GM19238 (cell line): ENCODE data around the gene GPR179.

Source experiments
- DNase-seq: peaks from one replicate; pipeline ENCODE4 v3.0.0; 2011; ENCODE audit warnings: low spot score; ENCODE audit not compliant: insufficient read length

GPR179 gene

GRCh38 chr17:38342886-38343607, 709 bp downstream of the GPR179 start:
- DNase-seq: no peak

GRCh38 chr17:38341035-38341721, 2.6 kb downstream of the GPR179 start:
- no peak for DNase-seq

- DNase-seq: no peak
Observed at GRCh38 chr17:38339891-38340290, 3.9 kb downstream of the GPR179 start.

GRCh38 chr17:38338535-38338934, 5.2 kb downstream of the GPR179 start:
- DNase-seq: no peak

GRCh38 chr17:38338053-38338452, 5.7 kb downstream of the GPR179 start:
- no peak for DNase-seq

- no peak for DNase-seq
Observed at GRCh38 chr17:38336838-38337237, 6.9 kb downstream of the GPR179 start.

GRCh38 chr17:38334480-38335364, 9.0 kb downstream of the GPR179 start:
- DNase-seq: no peak

- DNase-seq: no peak
Observed at GRCh38 chr17:38333635-38334295, 10.0 kb downstream of the GPR179 start.

GRCh38 chr17:38332735-38333134, 11.0 kb downstream of the GPR179 start:
- no peak for DNase-seq

GRCh38 chr17:38330941-38331411, 12.8 kb downstream of the GPR179 start:
- DNase-seq: no peak

GRCh38 chr17:38329808-38330730, 13.7 kb downstream of the GPR179 start:
- DNase-seq: no peak

- DNase-seq: no peak
Observed at GRCh38 chr17:38329284-38329683, 14.5 kb downstream of the GPR179 start.

- no peak for DNase-seq
Observed at GRCh38 chr17:38328620-38329019, 15.1 kb downstream of the GPR179 start.

- DNase-seq: no peak
Observed at GRCh38 chr17:38327936-38328335, 15.8 kb downstream of the GPR179 start.

GRCh38 chr17:38326996-38327792, 16.6 kb downstream of the GPR179 start:
- no peak for DNase-seq

- no peak for DNase-seq
Observed at GRCh38 chr17:38325221-38325851, 18.4 kb downstream of the GPR179 start.

GRCh38 chr17:38324772-38325171, 19.0 kb downstream of the GPR179 start:
- DNase-seq: no peak

- DNase-seq: no peak
Observed at GRCh38 chr17:38324141-38324697, 19.5 kb downstream of the GPR179 start.

GRCh38 chr17:38322897-38323296, 20.9 kb downstream of the GPR179 start:
- no peak for DNase-seq
